NOMO-1 (cell line): ENCODE data around the gene GALNTL6.
"Not testable (repeated sequence)": the region's sequence is repeated elsewhere in the genome, so short reads cannot be mapped to it uniquely, and the experiment has no call there.

Experiments used
- DNase-seq, 2 experiments: peaks; one replicate each; lab custom pipeline; 2025; ENCODE audit not compliant: unreplicated experiment in 2 of 2; lab: John Stamatoyannopoulos, UW

The GALNTL6 gene

DNA sequence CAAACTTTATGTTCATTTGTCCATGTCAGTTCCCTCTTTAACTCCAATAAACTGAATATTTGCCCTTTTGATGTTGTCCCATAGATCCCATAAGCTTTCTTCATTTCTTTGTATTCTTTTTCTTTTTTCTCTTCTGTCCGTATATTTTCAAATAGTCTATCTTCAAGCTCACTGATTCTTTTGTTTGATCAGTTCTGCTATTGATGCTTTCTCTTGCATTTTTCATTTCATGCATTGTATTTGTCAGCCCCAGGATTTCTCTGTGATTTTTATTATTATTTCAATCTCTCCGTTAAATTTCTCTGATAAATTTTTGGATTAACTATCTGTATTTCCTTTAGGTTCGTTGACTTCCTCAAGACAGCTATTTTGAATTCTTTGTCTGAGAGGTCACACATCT, 1082.5 kb downstream of the GALNTL6 start:
- DNase-seq, result no peak

- no peak for DNase-seq
These were observed 1083.8 kb downstream of the GALNTL6 start for GRCh38 chr4:172897046-172897445.

- DNase-seq, result no peak
These were observed 1085.5 kb downstream of the GALNTL6 start for GRCh38 chr4:172898715-172899114.

- no peak for DNase-seq
These were observed 1086.7 kb downstream of the GALNTL6 start for GRCh38 chr4:172899861-172900260.

- DNase-seq, result no peak
These were observed 1087.7 kb downstream of the GALNTL6 start for GRCh38 chr4:172900900-172901299.

GRCh38 chr4:172912468-172912867, 1099.3 kb downstream of the GALNTL6 start:
- not testable (repeated sequence) for DNase-seq

DNA sequence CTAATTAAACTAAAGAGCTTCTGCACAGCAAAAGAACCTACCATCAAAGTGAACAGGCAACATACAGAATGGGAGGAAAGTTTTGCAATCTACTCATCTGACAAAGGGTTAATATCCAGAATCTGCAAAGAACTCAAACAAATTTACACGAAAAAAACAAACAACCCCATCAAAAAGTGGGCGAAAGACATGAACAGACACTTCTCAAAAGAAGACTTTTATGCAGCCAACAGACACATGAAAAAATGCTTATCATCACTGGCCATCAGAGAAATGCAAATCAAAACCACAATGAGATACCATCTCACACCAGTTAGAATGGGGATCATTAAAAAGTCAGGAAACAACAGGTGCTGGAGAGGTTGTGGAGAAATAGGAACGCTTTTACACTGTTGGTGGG, 1104.2 kb downstream of the GALNTL6 start:
- not testable (repeated sequence) for DNase-seq

DNA sequence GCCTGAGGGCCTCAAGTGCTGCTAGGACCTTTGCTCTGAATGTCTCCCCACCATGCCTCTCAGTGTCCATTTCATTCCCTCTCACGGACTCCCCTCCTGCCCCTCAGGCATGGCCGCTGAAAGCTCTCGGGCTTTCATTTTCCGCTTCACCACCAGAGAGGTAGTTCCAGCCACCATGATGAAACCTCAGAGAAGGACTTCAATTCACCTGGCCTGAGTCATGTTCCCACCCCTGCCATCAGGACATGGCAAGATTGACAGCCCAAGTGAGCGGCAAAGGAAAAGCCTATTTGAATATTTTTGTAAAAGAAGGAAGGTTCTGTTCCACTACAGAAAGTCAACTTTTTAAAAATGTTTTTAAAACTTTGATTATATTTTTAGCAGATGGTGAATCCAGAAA, 1106.1 kb downstream of the GALNTL6 start:
- DNase-seq, result no peak

DNA sequence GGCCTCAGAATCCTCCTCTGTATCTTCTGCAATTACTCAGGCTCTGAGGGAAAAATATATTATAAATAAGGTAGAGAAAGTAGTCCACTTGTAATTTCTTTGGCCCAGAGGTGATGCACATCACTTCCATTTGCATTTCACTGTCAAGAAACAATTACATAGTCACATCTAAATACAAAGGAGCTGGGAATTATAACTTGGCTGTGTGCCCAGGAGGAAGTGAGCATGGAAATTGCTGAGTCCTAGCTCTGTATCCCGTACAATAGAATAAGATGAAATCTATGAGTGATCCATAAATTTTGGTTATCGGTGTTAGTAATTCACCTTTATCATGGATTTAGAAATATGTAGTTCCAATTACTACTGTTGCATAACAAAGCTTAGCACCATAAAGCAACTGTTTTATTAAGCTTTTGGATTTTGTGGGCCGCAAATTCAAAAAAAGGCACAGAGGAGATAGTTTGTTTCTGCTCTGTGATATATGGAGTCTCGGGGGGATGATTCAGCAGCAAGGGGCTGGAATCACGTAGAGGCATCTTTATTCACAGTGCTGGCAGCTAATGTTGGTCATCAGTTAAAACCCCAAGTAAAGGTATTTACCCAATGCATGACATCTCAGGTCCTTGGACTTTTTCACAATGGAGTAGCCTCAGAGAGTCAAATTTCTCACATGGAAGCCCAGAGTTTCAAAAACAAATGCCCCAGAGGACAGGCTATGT, 1114.1 kb downstream of the GALNTL6 start:
- no peak for DNase-seq

- no peak for DNase-seq
These were observed 1115.1 kb downstream of the GALNTL6 start for GRCh38 chr4:172928347-172928746.

DNA sequence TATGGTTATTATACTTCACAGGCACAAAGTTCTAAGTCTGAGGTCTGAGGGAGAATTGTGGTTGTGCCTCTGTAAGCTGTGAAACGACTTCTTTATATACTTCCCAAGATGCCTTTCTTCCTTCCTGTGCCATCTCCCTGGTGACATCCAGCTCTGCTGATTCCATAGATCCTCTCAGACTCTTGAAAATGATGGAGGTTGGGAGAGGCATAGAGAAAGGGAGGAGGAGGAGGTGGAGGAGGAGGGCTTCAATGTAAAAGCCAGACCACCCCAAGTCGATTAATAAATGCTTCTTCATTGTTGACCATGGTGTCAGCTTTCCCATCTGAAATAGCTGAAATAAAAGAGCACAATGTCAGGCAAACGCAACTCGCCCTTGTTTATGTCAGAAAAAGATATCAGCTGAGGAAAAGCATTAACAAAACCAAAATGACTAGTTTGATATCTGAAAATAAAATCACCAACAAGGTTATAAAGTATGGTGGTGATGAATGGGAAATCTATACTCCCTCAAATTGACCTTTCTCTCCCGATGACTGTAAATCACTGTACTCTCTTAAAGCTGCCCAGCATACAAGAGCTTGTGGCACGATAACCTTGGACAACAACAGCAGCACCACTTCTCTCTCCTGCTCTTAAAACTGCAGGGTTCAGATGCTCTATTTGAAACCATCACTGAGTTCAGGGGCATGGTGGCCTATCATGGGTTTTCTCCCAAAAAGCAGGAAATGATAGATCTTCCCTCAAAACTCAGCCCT, 1125.0 kb downstream of the GALNTL6 start:
- no peak for DNase-seq

DNA sequence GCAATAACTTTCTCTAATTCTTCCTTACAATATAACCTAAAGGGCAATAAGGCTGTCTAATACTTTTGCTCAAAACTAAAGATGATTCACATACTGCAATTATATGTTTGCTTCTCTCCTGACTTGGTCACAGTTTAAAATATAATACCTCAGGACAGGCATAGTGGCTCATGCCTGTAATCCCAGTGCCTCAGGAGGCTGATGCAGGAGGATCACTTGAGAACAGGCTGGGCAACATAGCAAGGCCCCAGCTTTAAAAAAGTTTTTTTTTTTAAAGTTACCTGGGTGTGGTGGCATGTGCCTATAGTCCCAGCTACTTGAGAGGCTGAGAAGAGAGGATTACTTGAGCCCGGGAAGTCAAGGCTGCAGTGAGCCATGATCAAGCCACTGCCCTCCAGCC, 1125.7 kb downstream of the GALNTL6 start:
- DNase-seq, result no peak

- DNase-seq, result no peak
These were observed 1129.6 kb downstream of the GALNTL6 start for GRCh38 chr4:172942840-172943239.

DNA sequence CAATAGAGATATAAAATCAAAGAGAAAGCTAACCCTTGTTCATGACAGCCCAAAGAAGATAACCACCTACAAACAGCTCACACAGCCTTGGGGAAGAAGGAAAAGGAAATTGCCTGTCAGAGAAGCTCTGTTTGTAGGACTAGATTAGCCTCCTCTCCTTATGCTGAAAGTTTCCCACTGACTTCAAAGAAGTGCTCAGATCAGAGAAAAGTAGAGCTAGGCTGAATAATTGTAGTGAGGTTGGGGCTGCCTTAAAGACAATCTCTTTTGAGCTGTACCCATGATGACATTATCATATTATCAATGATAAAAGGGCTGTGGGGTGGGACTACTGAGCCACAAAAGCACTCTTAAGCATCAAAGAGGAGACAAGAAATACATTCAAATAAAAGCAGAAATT, 1132.4 kb downstream of the GALNTL6 start:
- DNase-seq, result no peak

DNA sequence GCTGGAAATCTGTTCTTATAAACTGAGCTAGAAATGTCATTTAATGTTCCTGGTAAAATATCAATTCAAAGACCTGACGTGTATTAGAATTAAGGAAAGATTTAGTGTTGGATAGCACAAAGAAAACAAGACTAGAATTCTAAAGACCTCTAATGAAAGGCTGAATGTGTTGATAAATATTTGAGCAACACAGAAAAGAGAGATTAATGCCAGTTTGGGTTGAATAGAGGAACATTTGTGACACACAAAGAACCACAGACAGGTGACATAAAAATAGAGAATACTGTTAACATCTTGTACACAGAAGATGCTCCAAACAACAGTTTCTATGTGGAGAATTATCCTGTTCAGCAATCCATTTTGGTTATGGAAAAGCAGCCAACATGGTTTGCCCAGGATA, 1133.3 kb downstream of the GALNTL6 start:
- DNase-seq, result no peak

DNA sequence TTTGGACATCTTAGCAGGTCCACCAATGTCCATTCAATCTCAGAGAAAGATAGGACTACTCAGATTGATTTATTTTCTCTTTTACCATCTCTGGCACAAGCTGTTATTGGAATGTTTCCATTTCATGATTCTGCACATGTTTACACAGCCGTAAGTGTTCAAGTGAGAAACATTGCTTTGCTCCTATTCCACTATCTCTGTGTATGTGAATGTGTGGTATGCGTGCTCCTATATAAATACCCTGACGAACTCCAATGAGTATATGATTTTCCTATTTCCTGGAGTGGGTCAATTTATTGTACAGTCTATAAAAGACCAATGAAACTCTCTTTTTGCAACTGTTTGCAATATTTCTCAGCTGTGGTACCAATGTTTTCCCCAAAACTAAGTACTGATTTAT, 1134.4 kb downstream of the GALNTL6 start:
- no peak for DNase-seq

GRCh38 chr4:172950990-172951389, 1137.8 kb downstream of the GALNTL6 start:
- no peak for DNase-seq

- no peak for DNase-seq
These were observed 1138.7 kb downstream of the GALNTL6 start for GRCh38 chr4:172951679-172952451.

DNA sequence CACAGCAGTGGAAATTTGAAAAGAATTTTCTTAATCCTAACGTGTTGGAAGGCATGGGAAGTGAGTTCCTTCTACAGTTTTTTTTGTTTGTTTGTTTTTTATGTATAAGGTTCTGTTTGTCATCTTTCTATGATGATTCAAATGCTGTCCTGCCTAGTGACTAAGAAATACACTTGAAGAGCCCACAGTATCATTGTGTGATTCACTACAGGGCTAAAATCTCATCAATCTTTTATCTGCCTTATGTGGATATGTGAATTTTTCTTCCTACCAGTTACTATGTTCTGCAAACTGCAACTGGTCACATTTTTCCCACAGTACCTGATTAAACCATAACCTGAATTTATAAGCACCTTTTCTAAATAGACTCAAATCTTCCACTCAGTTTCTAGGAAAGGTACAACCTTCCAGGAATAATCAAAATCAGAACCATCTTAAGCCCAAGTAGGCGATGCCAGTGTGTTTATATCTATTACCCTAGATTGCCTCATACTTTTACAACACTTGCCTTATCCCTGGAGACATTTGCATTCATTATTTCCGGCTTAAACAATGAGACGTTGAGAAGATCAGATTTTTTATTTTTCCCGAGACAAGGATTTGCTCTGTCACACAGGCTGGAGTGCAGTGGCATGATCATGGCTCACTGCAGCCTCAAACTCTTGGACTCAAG, 1140.8 kb downstream of the GALNTL6 start:
- DNase-seq, result no peak

- DNase-seq, result not testable (repeated sequence)
These were observed 1143.1 kb downstream of the GALNTL6 start for GRCh38 chr4:172956340-172956739.

DNA sequence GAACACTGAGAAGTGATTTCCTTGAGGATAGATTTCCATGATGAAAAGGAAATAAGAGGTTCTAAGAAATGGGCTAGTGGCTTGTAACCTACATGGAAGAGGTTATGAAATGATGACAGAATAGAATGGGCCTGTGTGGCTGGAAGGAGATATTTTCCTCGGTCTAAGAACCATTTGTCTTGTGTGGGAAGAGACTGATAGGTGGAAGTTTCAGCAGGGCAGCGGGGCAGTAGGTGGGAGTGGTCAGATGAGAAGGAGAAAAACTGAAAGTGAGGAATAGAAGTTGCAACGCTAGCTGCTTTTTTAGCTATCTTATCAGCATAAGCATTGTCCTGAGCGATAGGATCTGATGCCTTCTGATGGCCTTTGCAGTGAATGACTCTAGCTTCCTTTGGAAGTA, 1144.0 kb downstream of the GALNTL6 start:
- DNase-seq, result no peak
